Amniotic epithelial cell (primary cell): ENCODE measurements around the gene ATP6V0A1.
"Not testable (repeated sequence)": the region's sequence is repeated elsewhere in the genome, so short reads cannot be mapped to it uniquely, and the experiment has no call there.

Source experiments
- DNase-seq: peaks from one replicate; pipeline ENCODE4 v3.0.0-alpha.2; 2010; ENCODE audit warnings: low read depth

The ATP6V0A1 gene

GRCh38 chr17:42541041-42541833 is 82.6 kb downstream of the ATP6V0A1 start:
- DNase-seq: no peak

- no peak for DNase-seq
These were observed 84.8 kb downstream of the ATP6V0A1 start for GRCh38 chr17:42543190-42544079.

- no peak for DNase-seq
These were observed 86.2 kb downstream of the ATP6V0A1 start for GRCh38 chr17:42544874-42545283.

GRCh38 chr17:42545755-42546505 is 87.3 kb downstream of the ATP6V0A1 start:
- peak; percentile 54 for DNase-seq

- DNase-seq: no peak
These were observed 88.4 kb downstream of the ATP6V0A1 start for GRCh38 chr17:42547001-42547461.

- no peak for DNase-seq
These were observed 89.0 kb downstream of the ATP6V0A1 start for GRCh38 chr17:42547698-42548069.

GRCh38 chr17:42548070-42548837 is 89.6 kb downstream of the ATP6V0A1 start:
- DNase-seq: peak; percentile 61

- DNase-seq: no peak
These were observed 90.5 kb downstream of the ATP6V0A1 start for GRCh38 chr17:42548993-42549755.

GRCh38 chr17:42552736-42553135 is 94.1 kb downstream of the ATP6V0A1 start, which contains the start of gene HSD17B1:
Gene HSD17B1, plus strand, starts transcription at chr17:42552923. Its CDS starts 11 bp downstream, at chr17:42552934.
- not testable (repeated sequence) for DNase-seq

GRCh38 chr17:42553161-42553818 is 94.6 kb downstream of the ATP6V0A1 start:
- peak; percentile 48 for DNase-seq

GRCh38 chr17:42553866-42554249 is 95.2 kb downstream of the ATP6V0A1 start:
- no peak for DNase-seq

- DNase-seq: peak; percentile 72
These were observed 95.8 kb downstream of the ATP6V0A1 start for GRCh38 chr17:42554250-42555121.

GRCh38 chr17:42555122-42555622 is 96.5 kb downstream of the ATP6V0A1 start:
- DNase-seq: no peak

- not testable (repeated sequence) for DNase-seq
These were observed 97.4 kb downstream of the ATP6V0A1 start for GRCh38 chr17:42555961-42556617.

GRCh38 chr17:42559075-42559474 is 100.4 kb downstream of the ATP6V0A1 start:
- DNase-seq: no peak

- no peak for DNase-seq
These were observed 101.6 kb downstream of the ATP6V0A1 start for GRCh38 chr17:42560246-42560645.

GRCh38 chr17:42561897-42562387 is 103.3 kb downstream of the ATP6V0A1 start, which contains the start of gene COASY:
Gene COASY, plus strand, starts transcription at chr17:42562148. Its CDS starts 475 bp downstream, at chr17:42562623.
- DNase-seq: peak; percentile 97
